GM18520 (cell line): ENCODE measurements around the gene TRIM27.
"Not testable (repeated sequence)": the region's sequence is repeated elsewhere in the genome, so short reads cannot be mapped to it uniquely, and the experiment has no call there.

Experiments used
- ATAC-seq: cut with Tn5 transposase; IDR thresholded peaks from one replicate; pipeline ENCODE4 v1.9.1; 2021; ENCODE audit not compliant: unreplicated experiment

The TRIM27 gene

GRCh38 chr6:28897369-28897745 lies 26.4 kb downstream of the TRIM27 start:
- no peak for ATAC-seq

- ATAC-seq = no peak
Observed at GRCh38 chr6:28896505-28897368, 27.0 kb downstream of the TRIM27 start.

GRCh38 chr6:28895131-28895812 lies 28.5 kb downstream of the TRIM27 start:
- ATAC-seq = peak; percentile 63

GRCh38 chr6:28893172-28893799 lies 30.5 kb downstream of the TRIM27 start:
- ATAC-seq = no peak

GRCh38 chr6:28892525-28892924 lies 31.3 kb downstream of the TRIM27 start:
- ATAC-seq = no peak

- ATAC-seq = no peak
Observed at GRCh38 chr6:28887796-28888496, 35.8 kb downstream of the TRIM27 start.

GRCh38 chr6:28886079-28886439 lies 37.7 kb downstream of the TRIM27 start:
- no peak for ATAC-seq

GRCh38 chr6:28884423-28885131 lies 39.2 kb downstream of the TRIM27 start:
- ATAC-seq = no peak

- no peak for ATAC-seq
Observed at GRCh38 chr6:28880894-28881780, 42.6 kb downstream of the TRIM27 start.

- no peak for ATAC-seq
Observed at GRCh38 chr6:28880519-28880893, 43.3 kb downstream of the TRIM27 start.

GRCh38 chr6:28876710-28877109 lies 47.1 kb downstream of the TRIM27 start:
- no peak for ATAC-seq

GRCh38 chr6:28875191-28875747 lies 48.5 kb downstream of the TRIM27 start:
- ATAC-seq = no peak

- ATAC-seq = not testable (repeated sequence)
Observed at GRCh38 chr6:28872157-28872817, 51.5 kb downstream of the TRIM27 start.

- ATAC-seq = no peak
Observed at GRCh38 chr6:28871335-28872156, 52.2 kb downstream of the TRIM27 start.

GRCh38 chr6:28868873-28869272 lies 54.9 kb downstream of the TRIM27 start:
- no peak for ATAC-seq

- no peak for ATAC-seq
Observed at GRCh38 chr6:28867086-28867409, 56.7 kb downstream of the TRIM27 start.

GRCh38 chr6:28866205-28867085 lies 57.3 kb downstream of the TRIM27 start:
- ATAC-seq = peak; percentile 34
